ENCODE results near the gene GAB3.

DNA sequence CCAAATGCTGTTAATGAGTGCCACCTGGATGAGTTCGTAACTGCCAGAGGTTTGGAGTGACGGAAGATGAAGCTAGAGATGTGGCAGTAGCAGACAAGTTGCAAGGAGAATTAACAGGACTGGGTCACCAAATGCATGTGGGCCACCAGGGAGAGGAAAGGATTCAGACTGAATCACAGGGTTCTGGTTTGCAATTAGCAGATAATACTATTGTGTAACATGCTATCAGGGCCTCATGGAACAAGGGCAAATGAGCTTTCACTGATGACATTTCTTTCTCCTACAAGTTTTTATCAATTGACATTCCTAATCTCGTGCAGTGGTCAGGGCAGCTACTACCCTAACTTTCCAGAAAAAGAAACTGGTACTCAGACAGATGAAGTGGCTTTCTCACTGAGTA lies 21.4 kb downstream of the GAB3 start:
- TF ChIP-seq POLR2AphosphoS5 (IDR thresholded peaks at IDR 0.05; ENCODE audit: low read depth, low read length) (no peak), EZH2 (IDR thresholded peaks at IDR 0.05) (no peak), FOSL1 (IDR thresholded peaks at IDR 0.05; ENCODE audit: low read depth) (no peak), SP1 (IDR thresholded peaks at IDR 0.05; ENCODE audit: low read depth) (no peak), CTCF (IDR thresholded peaks at IDR 0.05 in 2 of 3, conservative IDR thresholded peaks at IDR 0.05 in 1 of 3; ENCODE audit: borderline replicate concordance in 1 of 3, insufficient read depth in 1 of 3, low read depth in 2 of 3, low read length in 2 of 3) (no peak), EZH2phosphoT487 (IDR thresholded peaks at IDR 0.05; ENCODE audit: borderline replicate concordance) (no peak), POLR2A (IDR thresholded peaks at IDR 0.05; ENCODE audit: borderline replicate concordance, extremely low read depth, insufficient read depth, insufficient read length) (no peak)
- TF ChIP-seq, protein P1, sequence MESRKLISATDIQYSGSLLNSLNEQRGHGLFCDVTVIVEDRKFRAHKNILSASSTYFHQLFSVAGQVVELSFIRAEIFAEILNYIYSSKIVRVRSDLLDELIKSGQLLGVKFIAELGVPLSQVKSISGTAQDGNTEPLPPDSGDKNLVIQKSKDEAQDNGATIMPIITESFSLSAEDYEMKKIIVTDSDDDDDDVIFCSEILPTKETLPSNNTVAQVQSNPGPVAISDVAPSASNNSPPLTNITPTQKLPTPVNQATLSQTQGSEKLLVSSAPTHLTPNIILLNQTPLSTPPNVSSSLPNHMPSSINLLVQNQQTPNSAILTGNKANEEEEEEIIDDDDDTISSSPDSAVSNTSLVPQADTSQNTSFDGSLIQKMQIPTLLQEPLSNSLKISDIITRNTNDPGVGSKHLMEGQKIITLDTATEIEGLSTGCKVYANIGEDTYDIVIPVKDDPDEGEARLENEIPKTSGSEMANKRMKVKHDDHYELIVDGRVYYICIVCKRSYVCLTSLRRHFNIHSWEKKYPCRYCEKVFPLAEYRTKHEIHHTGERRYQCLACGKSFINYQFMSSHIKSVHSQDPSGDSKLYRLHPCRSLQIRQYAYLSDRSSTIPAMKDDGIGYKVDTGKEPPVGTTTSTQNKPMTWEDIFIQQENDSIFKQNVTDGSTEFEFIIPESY (IDR thresholded peaks at IDR 0.05; ENCODE audit: extremely low read depth, insufficient replicate concordance, low read length), result no peak
- TF ChIP-seq, protein P2, sequence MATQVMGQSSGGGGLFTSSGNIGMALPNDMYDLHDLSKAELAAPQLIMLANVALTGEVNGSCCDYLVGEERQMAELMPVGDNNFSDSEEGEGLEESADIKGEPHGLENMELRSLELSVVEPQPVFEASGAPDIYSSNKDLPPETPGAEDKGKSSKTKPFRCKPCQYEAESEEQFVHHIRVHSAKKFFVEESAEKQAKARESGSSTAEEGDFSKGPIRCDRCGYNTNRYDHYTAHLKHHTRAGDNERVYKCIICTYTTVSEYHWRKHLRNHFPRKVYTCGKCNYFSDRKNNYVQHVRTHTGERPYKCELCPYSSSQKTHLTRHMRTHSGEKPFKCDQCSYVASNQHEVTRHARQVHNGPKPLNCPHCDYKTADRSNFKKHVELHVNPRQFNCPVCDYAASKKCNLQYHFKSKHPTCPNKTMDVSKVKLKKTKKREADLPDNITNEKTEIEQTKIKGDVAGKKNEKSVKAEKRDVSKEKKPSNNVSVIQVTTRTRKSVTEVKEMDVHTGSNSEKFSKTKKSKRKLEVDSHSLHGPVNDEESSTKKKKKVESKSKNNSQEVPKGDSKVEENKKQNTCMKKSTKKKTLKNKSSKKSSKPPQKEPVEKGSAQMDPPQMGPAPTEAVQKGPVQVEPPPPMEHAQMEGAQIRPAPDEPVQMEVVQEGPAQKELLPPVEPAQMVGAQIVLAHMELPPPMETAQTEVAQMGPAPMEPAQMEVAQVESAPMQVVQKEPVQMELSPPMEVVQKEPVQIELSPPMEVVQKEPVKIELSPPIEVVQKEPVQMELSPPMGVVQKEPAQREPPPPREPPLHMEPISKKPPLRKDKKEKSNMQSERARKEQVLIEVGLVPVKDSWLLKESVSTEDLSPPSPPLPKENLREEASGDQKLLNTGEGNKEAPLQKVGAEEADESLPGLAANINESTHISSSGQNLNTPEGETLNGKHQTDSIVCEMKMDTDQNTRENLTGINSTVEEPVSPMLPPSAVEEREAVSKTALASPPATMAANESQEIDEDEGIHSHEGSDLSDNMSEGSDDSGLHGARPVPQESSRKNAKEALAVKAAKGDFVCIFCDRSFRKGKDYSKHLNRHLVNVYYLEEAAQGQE (IDR thresholded peaks at IDR 0.05; ENCODE audit: low read depth), result no peak

Measured in HCT116 (cell line).